PFSK-1 (cell line): ENCODE results near the gene CEP350.

Experiments used
- FOXP2 ChIP-seq: optimal IDR thresholded peaks from 2 replicates; pipeline ENCODE3; 2011; ENCODE audit warnings: borderline replicate concordance, control low read depth, inconsistent platforms; ENCODE audit not compliant: insufficient read depth; ENCODE audit errors: extremely low read length, extremely low read depth
- POLR2AphosphoS5 ChIP-seq: IDR thresholded peaks from 2 replicates; pipeline ENCODE4 v1.6.1; 2012; ENCODE audit warnings: low read depth, mild to moderate bottlenecking, control low read depth, low read length, moderate library complexity
- SIN3A ChIP-seq: IDR thresholded peaks from 2 replicates; pipeline ENCODE4 v1.6.1; 2012; ENCODE audit warnings: mild to moderate bottlenecking, low read length, moderate library complexity, borderline replicate concordance; ENCODE audit not compliant: insufficient read depth
- TAF1 ChIP-seq: IDR thresholded peaks from 2 replicates; pipeline ENCODE4 v1.6.1; 2012; ENCODE audit warnings: low read length, control low read depth, borderline replicate concordance; ENCODE audit not compliant: insufficient read depth
- TF ChIP-seq, protein P1 (sequence below), 2 experiments: IDR thresholded peaks; 2 replicates each; pipeline versions ENCODE4 v1.6.1 to v1.8.0; 2011 to 2012; ENCODE audit warnings: low read depth in 2 of 2, low read length in 2 of 2, control low read depth in 1 of 2, inconsistent platforms in 1 of 2, mild to moderate bottlenecking in 1 of 2, moderate library complexity in 1 of 2; ENCODE audit not compliant: insufficient read depth in 1 of 2

The CEP350 gene

DNA sequence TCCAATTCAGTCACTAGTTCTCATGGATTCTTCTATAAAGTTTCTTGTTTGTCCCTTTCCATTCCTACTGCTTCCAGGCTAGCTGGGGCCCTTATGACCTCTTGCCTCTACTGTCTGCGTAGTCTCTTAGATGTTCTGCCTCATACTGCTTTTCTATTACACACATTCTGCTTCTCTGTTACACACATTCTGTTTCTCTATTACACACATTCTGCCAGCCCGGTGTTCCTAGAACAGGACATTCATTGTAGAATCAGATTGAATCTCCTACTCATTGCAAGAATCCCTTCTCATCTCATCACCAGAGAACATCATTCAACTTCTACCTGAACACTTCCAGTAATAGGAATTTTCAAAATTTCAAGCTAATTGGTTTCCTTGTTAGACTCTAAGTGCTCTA is 130.7 kb downstream of the CEP350 start:
- TF ChIP-seq POLR2AphosphoS5 = no peak

DNA sequence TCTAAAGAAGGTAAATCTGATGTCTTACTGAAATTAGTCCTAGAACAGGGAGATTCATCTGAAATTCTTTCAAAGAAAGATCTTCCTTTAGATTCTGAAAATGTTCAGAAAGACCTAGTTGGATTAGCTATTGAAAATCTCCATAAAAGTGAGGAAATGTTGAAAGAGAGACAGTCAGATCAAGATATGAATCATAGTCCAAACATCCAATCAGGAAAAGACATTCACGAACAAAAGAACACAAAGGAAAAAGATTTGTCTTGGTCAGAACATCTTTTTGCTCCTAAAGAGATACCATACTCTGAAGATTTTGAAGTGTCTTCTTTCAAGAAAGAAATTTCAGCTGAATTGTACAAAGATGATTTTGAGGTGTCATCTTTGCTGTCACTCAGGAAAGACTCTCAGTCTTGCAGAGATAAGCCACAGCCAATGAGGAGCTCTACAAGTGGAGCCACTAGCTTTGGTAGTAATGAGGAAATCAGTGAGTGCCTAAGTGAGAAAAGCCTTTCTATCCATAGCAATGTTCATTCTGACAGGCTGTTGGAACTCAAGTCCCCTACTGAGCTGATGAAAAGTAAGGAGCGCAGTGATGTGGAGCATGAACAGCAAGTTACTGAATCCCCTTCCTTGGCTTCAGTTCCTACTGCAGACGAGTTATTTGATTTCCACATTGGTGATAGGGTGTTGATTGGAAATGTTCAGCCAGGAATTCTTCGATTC is 138.5 kb downstream of the CEP350 start:
- TF ChIP-seq TAF1 (no peak), POLR2AphosphoS5 (no peak), FOXP2 (no peak), SIN3A (no peak)
- TF ChIP-seq, protein P1, sequence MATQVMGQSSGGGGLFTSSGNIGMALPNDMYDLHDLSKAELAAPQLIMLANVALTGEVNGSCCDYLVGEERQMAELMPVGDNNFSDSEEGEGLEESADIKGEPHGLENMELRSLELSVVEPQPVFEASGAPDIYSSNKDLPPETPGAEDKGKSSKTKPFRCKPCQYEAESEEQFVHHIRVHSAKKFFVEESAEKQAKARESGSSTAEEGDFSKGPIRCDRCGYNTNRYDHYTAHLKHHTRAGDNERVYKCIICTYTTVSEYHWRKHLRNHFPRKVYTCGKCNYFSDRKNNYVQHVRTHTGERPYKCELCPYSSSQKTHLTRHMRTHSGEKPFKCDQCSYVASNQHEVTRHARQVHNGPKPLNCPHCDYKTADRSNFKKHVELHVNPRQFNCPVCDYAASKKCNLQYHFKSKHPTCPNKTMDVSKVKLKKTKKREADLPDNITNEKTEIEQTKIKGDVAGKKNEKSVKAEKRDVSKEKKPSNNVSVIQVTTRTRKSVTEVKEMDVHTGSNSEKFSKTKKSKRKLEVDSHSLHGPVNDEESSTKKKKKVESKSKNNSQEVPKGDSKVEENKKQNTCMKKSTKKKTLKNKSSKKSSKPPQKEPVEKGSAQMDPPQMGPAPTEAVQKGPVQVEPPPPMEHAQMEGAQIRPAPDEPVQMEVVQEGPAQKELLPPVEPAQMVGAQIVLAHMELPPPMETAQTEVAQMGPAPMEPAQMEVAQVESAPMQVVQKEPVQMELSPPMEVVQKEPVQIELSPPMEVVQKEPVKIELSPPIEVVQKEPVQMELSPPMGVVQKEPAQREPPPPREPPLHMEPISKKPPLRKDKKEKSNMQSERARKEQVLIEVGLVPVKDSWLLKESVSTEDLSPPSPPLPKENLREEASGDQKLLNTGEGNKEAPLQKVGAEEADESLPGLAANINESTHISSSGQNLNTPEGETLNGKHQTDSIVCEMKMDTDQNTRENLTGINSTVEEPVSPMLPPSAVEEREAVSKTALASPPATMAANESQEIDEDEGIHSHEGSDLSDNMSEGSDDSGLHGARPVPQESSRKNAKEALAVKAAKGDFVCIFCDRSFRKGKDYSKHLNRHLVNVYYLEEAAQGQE (IDR thresholded peaks at IDR 0.05; ENCODE audit: insufficient read depth in 1 of 2, low read depth in 2 of 2, low read length in 2 of 2) = no peak

DNA sequence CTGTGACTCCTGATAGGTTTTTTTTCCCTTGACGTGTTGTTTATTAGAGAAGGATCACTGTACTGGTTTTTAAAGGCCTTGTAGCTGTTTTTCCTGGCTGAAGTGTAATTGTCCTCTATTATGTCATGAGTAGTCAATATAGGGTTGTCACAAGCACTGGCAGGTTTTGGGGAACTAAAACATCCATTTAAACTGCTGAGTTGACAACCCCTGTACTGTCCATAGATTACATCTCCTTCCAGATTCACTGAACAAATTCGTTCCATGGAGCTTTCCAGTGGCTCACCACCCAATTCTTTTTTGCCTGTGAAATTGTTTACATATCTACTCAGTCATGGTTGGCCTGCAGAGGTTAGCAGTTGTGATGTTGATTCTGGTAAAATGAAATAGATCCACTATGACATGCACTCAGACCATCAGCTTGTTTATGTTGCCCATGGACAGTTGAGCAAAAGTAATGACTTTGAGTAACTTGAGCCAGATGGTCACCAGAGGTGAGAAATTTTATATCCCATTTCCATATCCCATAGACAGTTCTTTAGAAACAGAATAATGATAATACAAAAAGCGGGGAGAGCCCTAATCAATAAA is 140.2 kb downstream of the CEP350 start:
- TF ChIP-seq FOXP2 (no peak), TAF1 (no peak), SIN3A (no peak)
- TF ChIP-seq, protein P1 (IDR thresholded peaks at IDR 0.05; ENCODE audit: insufficient read depth in 1 of 2, low read depth in 2 of 2, low read length in 2 of 2) = no peak

DNA sequence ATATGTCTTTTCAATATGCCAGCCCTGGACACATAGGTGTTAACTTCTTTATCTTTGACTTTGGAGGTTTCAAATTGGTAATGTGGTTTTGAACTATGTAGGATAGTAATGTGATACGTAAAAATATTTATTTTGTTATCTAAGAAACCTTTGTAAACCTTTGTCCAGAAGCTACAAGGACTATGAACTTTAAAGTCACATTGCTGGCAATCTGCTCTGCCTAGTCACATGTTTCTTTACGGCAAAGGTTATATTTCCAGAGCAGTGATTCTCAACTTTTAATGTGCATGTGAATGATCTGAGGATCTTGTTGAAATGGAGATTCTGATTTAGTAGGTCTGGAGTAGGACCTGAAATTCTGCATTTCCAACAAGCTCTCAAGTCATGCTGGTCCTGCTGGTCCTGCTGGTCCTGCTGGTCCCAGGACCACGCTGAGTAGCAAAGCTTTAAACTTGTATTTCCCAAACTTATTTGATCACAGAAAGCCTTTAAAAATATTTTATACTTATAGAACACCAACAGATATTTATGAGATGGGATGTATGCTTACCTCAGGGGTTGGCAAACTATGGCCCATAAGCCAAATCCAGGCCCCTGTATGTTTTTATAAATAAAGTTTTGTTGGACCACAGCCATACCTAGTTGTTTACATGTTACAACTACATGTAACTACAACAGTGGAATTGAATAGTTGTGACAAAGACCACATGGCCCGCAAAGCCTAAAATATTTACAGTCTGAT is 142.1 kb downstream of the CEP350 start:
- no peak for TF ChIP-seq FOXP2

DNA sequence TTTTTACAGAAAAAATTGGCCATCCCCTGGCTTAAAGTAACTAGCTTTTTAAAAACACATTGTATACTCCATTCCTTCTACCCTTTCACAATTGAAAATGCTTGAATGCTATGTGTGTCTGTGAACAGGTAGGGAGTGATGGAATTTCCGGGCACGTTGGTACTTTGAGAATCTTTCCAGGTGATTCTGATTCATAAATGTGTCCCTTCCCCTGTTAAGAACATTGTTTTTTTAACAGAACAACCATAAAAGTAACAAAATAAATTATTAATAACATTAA is 142.7 kb downstream of the CEP350 start:
- no peak for TF ChIP-seq POLR2AphosphoS5
- TF ChIP-seq FOXP2 = no peak
- TF ChIP-seq TAF1 = no peak
- TF ChIP-seq, protein P1 (IDR thresholded peaks at IDR 0.05; ENCODE audit: insufficient read depth in 1 of 2, low read depth in 2 of 2, low read length in 2 of 2) = no peak
- no peak for TF ChIP-seq SIN3A

DNA sequence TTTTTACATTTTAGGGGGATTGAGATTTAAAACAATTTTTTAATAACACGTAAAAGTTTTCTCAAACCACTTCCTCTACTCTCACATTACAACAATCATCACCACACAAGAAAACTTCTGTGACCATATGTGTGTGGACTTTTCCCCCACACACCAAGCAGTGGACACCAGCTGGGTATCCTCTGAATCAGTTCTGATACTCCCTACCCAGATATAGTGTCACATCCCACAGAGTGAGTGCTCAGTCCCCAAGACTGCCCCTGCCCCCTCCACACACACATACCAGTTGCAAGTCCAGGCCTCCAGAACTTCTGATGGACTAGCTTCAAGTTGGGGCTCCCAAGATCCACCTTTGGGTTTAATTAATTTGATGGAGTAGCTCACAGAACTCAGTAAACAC is 146.8 kb downstream of the CEP350 start:
- TF ChIP-seq SIN3A (no peak), FOXP2 (no peak), TAF1 (no peak), POLR2AphosphoS5 (no peak)
- TF ChIP-seq, protein P1 (IDR thresholded peaks at IDR 0.05; ENCODE audit: insufficient read depth in 1 of 2, low read depth in 2 of 2, low read length in 2 of 2) = no peak
